ENCODE measurements around the gene UBE2D2.

UBE2D2 gene

GRCh38 chr5:139662617-139663016 is 101.5 kb downstream of the UBE2D2 start:
- H3K27ac Mint-ChIP-seq = peak overlapping the region; percentile 88
- no peaks in the 10 kb centered on the region for H3K27me3 Mint-ChIP-seq
- no peaks in the 10 kb centered on the region for H3K9me3 Mint-ChIP-seq
- H3K4me3 Mint-ChIP-seq = peak overlapping the region; percentile 55
- peaks cover 7% of the 10 kb centered on the region for H3K36me3 Mint-ChIP-seq
- H3K4me1 Mint-ChIP-seq = peaks cover 95% of the 10 kb centered on the region
- no peak for ATAC-seq

- peak overlapping the region; percentile 88 for H3K27ac Mint-ChIP-seq
- H3K9me3 Mint-ChIP-seq = no peaks in the 10 kb centered on the region
- H3K27me3 Mint-ChIP-seq = no peaks in the 10 kb centered on the region
- H3K4me1 Mint-ChIP-seq = peaks cover 94% of the 10 kb centered on the region
- ATAC-seq = no peak
- peaks cover 7% of the 10 kb centered on the region for H3K36me3 Mint-ChIP-seq
- peak overlapping the region; percentile 24 for H3K4me3 Mint-ChIP-seq
Observed at GRCh38 chr5:139663207-139664085, 102.3 kb downstream of the UBE2D2 start.

- H3K27ac Mint-ChIP-seq = peak overlapping the region; percentile 88
Observed at GRCh38 chr5:139664086-139664693, 103.1 kb downstream of the UBE2D2 start.

GRCh38 chr5:139664727-139665351 is 103.7 kb downstream of the UBE2D2 start:
- Mint-ChIP-seq H3K9me3 (no peaks in the 10 kb centered on the region), H3K27me3 (no peaks in the 10 kb centered on the region), H3K36me3 (peaks cover 13% of the 10 kb centered on the region), H3K4me1 (peaks cover 94% of the 10 kb centered on the region), H3K4me3 (peak overlapping the region; percentile 72), H3K27ac (peak overlapping the region; percentile 88)
- ATAC-seq = no peak

More at GRCh38 chr5:139664086-139664693, 103.1 kb downstream of the UBE2D2 start:
- Mint-ChIP-seq H3K36me3 (peaks cover 7% of the 10 kb centered on the region), H3K4me3 (peak overlapping the region; percentile 72), H3K4me1 (peaks cover 94% of the 10 kb centered on the region), H3K9me3 (no peaks in the 10 kb centered on the region), H3K27me3 (no peaks in the 10 kb centered on the region)
- ATAC-seq = peak; percentile 71

- Mint-ChIP-seq H3K27me3 (no peaks in the 10 kb centered on the region), H3K4me3 (peak overlapping the region; percentile 21), H3K4me1 (peaks cover 95% of the 10 kb centered on the region), H3K36me3 (peaks cover 13% of the 10 kb centered on the region), H3K9me3 (no peaks in the 10 kb centered on the region), H3K27ac (peak overlapping the region; percentile 88)
- no peak for ATAC-seq
Observed at GRCh38 chr5:139665626-139666025, 104.5 kb downstream of the UBE2D2 start.

GRCh38 chr5:139666551-139666950 is 105.4 kb downstream of the UBE2D2 start:
- H3K27ac Mint-ChIP-seq = peak overlapping the region; percentile 88
- H3K27me3 Mint-ChIP-seq = no peaks in the 10 kb centered on the region
- H3K36me3 Mint-ChIP-seq = peaks cover 13% of the 10 kb centered on the region
- H3K4me3 Mint-ChIP-seq = peak overlapping the region; percentile 81
- no peaks in the 10 kb centered on the region for H3K9me3 Mint-ChIP-seq
- peaks cover 99% of the 10 kb centered on the region for H3K4me1 Mint-ChIP-seq
- ATAC-seq = no peak

- Mint-ChIP-seq H3K36me3 (peaks cover 13% of the 10 kb centered on the region), H3K4me3 (peak overlapping the region; percentile 81), H3K9me3 (no peaks in the 10 kb centered on the region), H3K27me3 (no peaks in the 10 kb centered on the region), H3K27ac (peak overlapping the region; percentile 88), H3K4me1 (peaks cover 99% of the 10 kb centered on the region)
- no peak for ATAC-seq
Observed at GRCh38 chr5:139667001-139667729, 106.0 kb downstream of the UBE2D2 start.

GRCh38 chr5:139667730-139668063 is 106.6 kb downstream of the UBE2D2 start:
- ATAC-seq = no peak
- Mint-ChIP-seq H3K27me3 (no peaks in the 10 kb centered on the region), H3K27ac (peak overlapping the region; percentile 88), H3K36me3 (peaks cover 13% of the 10 kb centered on the region), H3K9me3 (no peaks in the 10 kb centered on the region), H3K4me1 (peaks cover 99% of the 10 kb centered on the region), H3K4me3 (peak overlapping the region; percentile 81)

- Mint-ChIP-seq H3K27ac (peak overlapping the region; percentile 88), H3K27me3 (no peaks in the 10 kb centered on the region), H3K36me3 (peaks cover 13% of the 10 kb centered on the region), H3K4me3 (peak overlapping the region; percentile 83), H3K9me3 (no peaks in the 10 kb centered on the region), H3K4me1 (peaks cover 99% of the 10 kb centered on the region)
- ATAC-seq = no peak
Observed at GRCh38 chr5:139668064-139668880, 107.1 kb downstream of the UBE2D2 start.

- H3K27ac Mint-ChIP-seq = peak overlapping the region; percentile 88
- H3K27me3 Mint-ChIP-seq = no peaks in the 10 kb centered on the region
- no peak for ATAC-seq
- peaks cover 13% of the 10 kb centered on the region for H3K36me3 Mint-ChIP-seq
- peak overlapping the region; percentile 83 for H3K4me3 Mint-ChIP-seq
- H3K9me3 Mint-ChIP-seq = no peaks in the 10 kb centered on the region
- H3K4me1 Mint-ChIP-seq = peaks cover 99% of the 10 kb centered on the region
Observed at GRCh38 chr5:139668924-139669661, 108.0 kb downstream of the UBE2D2 start.

- H3K9me3 Mint-ChIP-seq = no peaks in the 10 kb centered on the region
- H3K27ac Mint-ChIP-seq = peak overlapping the region; percentile 88
- peaks cover 16% of the 10 kb centered on the region for H3K36me3 Mint-ChIP-seq
- peak; percentile 70 for ATAC-seq
- H3K4me3 Mint-ChIP-seq = peak overlapping the region; percentile 83
- H3K4me1 Mint-ChIP-seq = peaks cover 96% of the 10 kb centered on the region
- H3K27me3 Mint-ChIP-seq = no peaks in the 10 kb centered on the region
Observed at GRCh38 chr5:139669662-139670368, 108.7 kb downstream of the UBE2D2 start.

GRCh38 chr5:139670369-139671095 is 109.4 kb downstream of the UBE2D2 start:
- H3K4me1 Mint-ChIP-seq = peaks cover 96% of the 10 kb centered on the region
- peak; percentile 84 for ATAC-seq

More at GRCh38 chr5:139670369-139671095, 109.4 kb downstream of the UBE2D2 start:
- Mint-ChIP-seq H3K4me3 (peak overlapping the region; percentile 83), H3K9me3 (no peaks in the 10 kb centered on the region), H3K27me3 (no peaks in the 10 kb centered on the region), H3K27ac (peak overlapping the region; percentile 88), H3K36me3 (peaks cover 19% of the 10 kb centered on the region)

All from stimulated activated memory B cell treated with anti-CD40 and anti-IgM and Interleukin-4, amounts not matched to agents 10 μg/mL and 1 μg/mL and 100 μg/mL, for 72 hours (primary cell).